Measurements from ENCODE around the gene TUBGCP5. TPM values are rescaled to one million over a fixed set of nuclear protein-coding genes. Genes with fewer than 3 reads are reported as not detected.

The TUBGCP5 gene
- total RNA-seq, 1 experiment from 2014 or later: 18.8 TPM

DNA sequence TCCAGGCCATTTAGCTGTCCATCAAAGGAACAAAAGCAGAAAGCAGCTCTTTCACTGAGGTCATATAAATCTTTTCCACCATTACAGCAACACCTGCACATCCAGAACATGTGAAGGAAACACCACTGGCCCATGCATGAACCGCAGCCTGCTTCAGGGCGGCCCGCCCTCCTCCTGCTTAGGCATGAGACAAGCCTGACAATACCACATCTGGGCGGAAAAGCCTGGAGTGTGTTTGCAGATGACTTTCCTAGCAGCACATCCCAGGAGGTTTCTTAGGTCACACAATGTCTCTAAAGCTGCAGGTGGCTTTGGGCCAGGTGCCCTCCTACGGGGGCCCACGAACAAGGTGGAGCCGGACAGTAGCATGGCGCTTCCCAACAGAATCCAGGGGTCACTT lies 78.8 kb downstream of the TUBGCP5 start:
- CTCF ChIA-PET: interaction anchor here (0.8 to 1.0 kb wide), 2 partner anchors 75 to 77 kb away, joined by 3 read pairs; no protein-coding TSS in a partner anchor
- ATAC-seq: no peak
- H3K27ac Mint-ChIP-seq: no peak overlapping the region
- H3K4me3 Mint-ChIP-seq: no peak overlapping the region
- TF ChIP-seq ZNF423 (CRISPR knock-in tag; IDR thresholded peaks at IDR 0.05) (no peak), ZNF121 (CRISPR knock-in tag; IDR thresholded peaks at IDR 0.05) (no peak), FOXK1 (CRISPR knock-in tag; IDR thresholded peaks at IDR 0.05) (no peak), NR2C2 (CRISPR knock-in tag; IDR thresholded peaks at IDR 0.05) (no peak), ATF2 (CRISPR knock-in tag; IDR thresholded peaks at IDR 0.05; ENCODE audit: borderline replicate concordance, low read depth) (no peak), RELA (CRISPR knock-in tag; IDR thresholded peaks at IDR 0.05; ENCODE audit: borderline replicate concordance) (no peak), SOX15 (CRISPR knock-in tag; IDR thresholded peaks at IDR 0.05) (no peak), ZNF219 (CRISPR knock-in tag; IDR thresholded peaks at IDR 0.05; ENCODE audit: borderline replicate concordance) (no peak), ZNF416 (CRISPR knock-in tag; IDR thresholded peaks at IDR 0.05) (no peak), ERG (CRISPR knock-in tag; IDR thresholded peaks at IDR 0.05) (no peak), ZBTB21 (CRISPR knock-in tag; IDR thresholded peaks at IDR 0.05; ENCODE audit: borderline replicate concordance) (no peak), OVOL2 (CRISPR knock-in tag; IDR thresholded peaks at IDR 0.05; ENCODE audit: borderline replicate concordance) (no peak), PRDM15 (CRISPR knock-in tag; IDR thresholded peaks at IDR 0.05) (no peak; the same call in 1 of the 2 replicates), GTF2I (CRISPR knock-in tag; conservative IDR thresholded peaks at IDR 0.05) (no peak), ATF3 (CRISPR knock-in tag; conservative IDR thresholded peaks at IDR 0.05) (no peak)
- TF ChIP-seq, protein P1, sequence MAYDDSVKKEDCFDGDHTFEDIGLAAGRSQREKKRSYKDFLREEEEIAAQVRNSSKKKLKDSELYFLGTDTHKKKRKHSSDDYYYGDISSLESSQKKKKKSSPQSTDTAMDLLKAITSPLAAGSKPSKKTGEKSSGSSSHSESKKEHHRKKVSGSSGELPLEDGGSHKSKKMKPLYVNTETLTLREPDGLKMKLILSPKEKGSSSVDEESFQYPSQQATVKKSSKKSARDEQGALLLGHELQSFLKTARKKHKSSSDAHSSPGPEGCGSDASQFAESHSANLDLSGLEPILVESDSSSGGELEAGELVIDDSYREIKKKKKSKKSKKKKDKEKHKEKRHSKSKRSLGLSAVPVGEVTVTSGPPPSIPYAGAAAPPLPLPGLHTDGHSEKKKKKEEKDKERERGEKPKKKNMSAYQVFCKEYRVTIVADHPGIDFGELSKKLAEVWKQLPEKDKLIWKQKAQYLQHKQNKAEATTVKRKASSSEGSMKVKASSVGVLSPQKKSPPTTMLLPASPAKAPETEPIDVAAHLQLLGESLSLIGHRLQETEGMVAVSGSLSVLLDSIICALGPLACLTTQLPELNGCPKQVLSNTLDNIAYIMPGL (CRISPR knock-in tag; IDR thresholded peaks at IDR 0.05): no peak
- TF ChIP-seq, protein P2, sequence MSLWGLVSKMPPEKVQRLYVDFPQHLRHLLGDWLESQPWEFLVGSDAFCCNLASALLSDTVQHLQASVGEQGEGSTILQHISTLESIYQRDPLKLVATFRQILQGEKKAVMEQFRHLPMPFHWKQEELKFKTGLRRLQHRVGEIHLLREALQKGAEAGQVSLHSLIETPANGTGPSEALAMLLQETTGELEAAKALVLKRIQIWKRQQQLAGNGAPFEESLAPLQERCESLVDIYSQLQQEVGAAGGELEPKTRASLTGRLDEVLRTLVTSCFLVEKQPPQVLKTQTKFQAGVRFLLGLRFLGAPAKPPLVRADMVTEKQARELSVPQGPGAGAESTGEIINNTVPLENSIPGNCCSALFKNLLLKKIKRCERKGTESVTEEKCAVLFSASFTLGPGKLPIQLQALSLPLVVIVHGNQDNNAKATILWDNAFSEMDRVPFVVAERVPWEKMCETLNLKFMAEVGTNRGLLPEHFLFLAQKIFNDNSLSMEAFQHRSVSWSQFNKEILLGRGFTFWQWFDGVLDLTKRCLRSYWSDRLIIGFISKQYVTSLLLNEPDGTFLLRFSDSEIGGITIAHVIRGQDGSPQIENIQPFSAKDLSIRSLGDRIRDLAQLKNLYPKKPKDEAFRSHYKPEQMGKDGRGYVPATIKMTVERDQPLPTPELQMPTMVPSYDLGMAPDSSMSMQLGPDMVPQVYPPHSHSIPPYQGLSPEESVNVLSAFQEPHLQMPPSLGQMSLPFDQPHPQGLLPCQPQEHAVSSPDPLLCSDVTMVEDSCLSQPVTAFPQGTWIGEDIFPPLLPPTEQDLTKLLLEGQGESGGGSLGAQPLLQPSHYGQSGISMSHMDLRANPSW (CRISPR knock-in tag; conservative IDR thresholded peaks at IDR 0.05; ENCODE audit: low read depth): no peak
- POLR2A ChIA-PET: no interaction called here
- H3K9me3 Mint-ChIP-seq: 0 out of 2 replicates have a peak, but pooled peaks cover 4% of the 10 kb centered on the region
- peaks cover 6% of the 10 kb centered on the region for H3K27me3 Mint-ChIP-seq (ENCODE audit: low read depth)
- peaks cover 5% of the 10 kb centered on the region for H3K4me1 Mint-ChIP-seq
- peaks cover 3% of the 10 kb centered on the region; the same call in 1 of the 2 replicates for H3K36me3 Mint-ChIP-seq
- no peak for DNase-seq (ENCODE audit: low spot score)

Data from WTC11 (cell line).